Measurements from ENCODE around the gene TMBIM1. TPM values are rescaled to one million over a fixed set of nuclear protein-coding genes. Genes with fewer than 3 reads are reported as not detected.

The TMBIM1 gene
- total RNA-seq, 1 donor from 2014 or later: 86.4 TPM

- H3K36me3 Mint-ChIP-seq (ENCODE audit: unreplicated experiment): peaks cover 15% of the 10 kb centered on the region
- no peak for DNase-seq (ENCODE audit: extremely low spot score, unreplicated experiment)
- H3K27ac Mint-ChIP-seq (ENCODE audit: unreplicated experiment): peak overlapping the region; percentile 97
- TF ChIP-seq CTCF (IDR thresholded peaks at IDR 0.05): no peak
- H3K4me1 Mint-ChIP-seq (ENCODE audit: unreplicated experiment): peaks cover 46% of the 10 kb centered on the region
- no peak overlapping the region for H3K4me3 Mint-ChIP-seq (ENCODE audit: unreplicated experiment)
- H3K9me3 Mint-ChIP-seq (ENCODE audit: unreplicated experiment): no peaks in the 10 kb centered on the region
- no peaks in the 10 kb centered on the region for H3K27me3 Mint-ChIP-seq (ENCODE audit: unreplicated experiment)
Measured at GRCh38 chr2:218284106-218284811, 8.0 kb downstream of the TMBIM1 start.

- Mint-ChIP-seq H3K4me1 (ENCODE audit: unreplicated experiment) (peaks cover 38% of the 10 kb centered on the region), H3K4me3 (ENCODE audit: unreplicated experiment) (no peak overlapping the region), H3K9me3 (ENCODE audit: unreplicated experiment) (no peaks in the 10 kb centered on the region), H3K36me3 (ENCODE audit: unreplicated experiment) (peaks cover 19% of the 10 kb centered on the region), H3K27ac (ENCODE audit: unreplicated experiment) (peak overlapping the region; percentile 52), H3K27me3 (ENCODE audit: unreplicated experiment) (no peaks in the 10 kb centered on the region)
- TF ChIP-seq CTCF (IDR thresholded peaks at IDR 0.05): no peak
- no peak for DNase-seq (ENCODE audit: extremely low spot score, unreplicated experiment)
Measured at GRCh38 chr2:218282173-218282991, 9.9 kb downstream of the TMBIM1 start.

- Mint-ChIP-seq H3K4me3 (ENCODE audit: unreplicated experiment) (no peak overlapping the region), H3K27me3 (ENCODE audit: unreplicated experiment) (no peaks in the 10 kb centered on the region), H3K36me3 (ENCODE audit: unreplicated experiment) (peaks cover 24% of the 10 kb centered on the region), H3K27ac (ENCODE audit: unreplicated experiment) (no peak overlapping the region), H3K9me3 (ENCODE audit: unreplicated experiment) (no peaks in the 10 kb centered on the region), H3K4me1 (ENCODE audit: unreplicated experiment) (peaks cover 29% of the 10 kb centered on the region)
- no peak for TF ChIP-seq CTCF (IDR thresholded peaks at IDR 0.05)
- DNase-seq (ENCODE audit: extremely low spot score, unreplicated experiment): no peak
Measured at GRCh38 chr2:218281449-218281848, 10.9 kb downstream of the TMBIM1 start.

- Mint-ChIP-seq H3K27me3 (ENCODE audit: unreplicated experiment) (no peaks in the 10 kb centered on the region), H3K4me1 (ENCODE audit: unreplicated experiment) (peaks cover 18% of the 10 kb centered on the region), H3K27ac (ENCODE audit: unreplicated experiment) (no peak overlapping the region), H3K9me3 (ENCODE audit: unreplicated experiment) (no peaks in the 10 kb centered on the region), H3K36me3 (ENCODE audit: unreplicated experiment) (peaks cover 26% of the 10 kb centered on the region), H3K4me3 (ENCODE audit: unreplicated experiment) (no peak overlapping the region)
- TF ChIP-seq CTCF (IDR thresholded peaks at IDR 0.05): no peak
- no peak for DNase-seq (ENCODE audit: extremely low spot score, unreplicated experiment)
Measured at GRCh38 chr2:218280260-218280870, 11.9 kb downstream of the TMBIM1 start.
